ENCODE results near the gene IQCK.
"Not testable (repeated sequence)": the region's sequence is repeated elsewhere in the genome, so short reads cannot be mapped to it uniquely, and the experiment has no call there.

Gene IQCK

GRCh38 chr16:19783363-19784182 lies 65.5 kb downstream of the IQCK start:
- Histone ChIP-seq H3K9me2 (replicated peaks; ENCODE audit: control insufficient read depth, low read length) (no peaks in the 10 kb centered on the region), H3F3A (ENCODE audit: control insufficient read depth, insufficient read depth) (no peaks in the 10 kb centered on the region), H4K20me1 (ENCODE audit: control insufficient read depth, insufficient read depth, low read depth, low read length) (no peaks in the 10 kb centered on the region), H3K4me3 (ENCODE audit: low read length) (no peak overlapping the region), H3K4me1 (ENCODE audit: control insufficient read depth, low read length) (no peaks in the 10 kb centered on the region), H3K36me3 (ENCODE audit: control insufficient read depth, low read length) (no peaks in the 10 kb centered on the region), H3K4me2 (ENCODE audit: low read length) (no peak overlapping the region), H3K79me2 (ENCODE audit: control insufficient read depth, low read length) (no peaks in the 10 kb centered on the region), H3K27me3 (ENCODE audit: control insufficient read depth, low read length) (no peaks in the 10 kb centered on the region), H3K27ac (ENCODE audit: low read depth, low read length) (no peak overlapping the region), H3K9me3 (ENCODE audit: control insufficient read depth, insufficient read depth, low read length) (no peaks in the 10 kb centered on the region)
- TF ChIP-seq EZH2phosphoT487 (IDR thresholded peaks at IDR 0.05; ENCODE audit: borderline replicate concordance, low read length) (no peak), CTCF (IDR thresholded peaks at IDR 0.05; ENCODE audit: low read depth, low read length, poor library complexity, severe bottlenecking) (no peak)

- H3F3A ChIP-seq (ENCODE audit: control insufficient read depth, insufficient read depth), result no peaks in the 10 kb centered on the region
- no peak for TF ChIP-seq CTCF (IDR thresholded peaks at IDR 0.05; ENCODE audit: low read depth, low read length, poor library complexity, severe bottlenecking)
- no peak overlapping the region for H3K27ac ChIP-seq (ENCODE audit: low read depth, low read length)
- H3K4me2 ChIP-seq (ENCODE audit: low read length), result no peak overlapping the region
- H4K20me1 ChIP-seq (ENCODE audit: control insufficient read depth, insufficient read depth, low read depth, low read length), result no peaks in the 10 kb centered on the region
- H3K79me2 ChIP-seq (ENCODE audit: control insufficient read depth, low read length), result no peaks in the 10 kb centered on the region
- no peaks in the 10 kb centered on the region for H3K36me3 ChIP-seq (ENCODE audit: control insufficient read depth, low read length)
- no peaks in the 10 kb centered on the region for H3K4me1 ChIP-seq (ENCODE audit: control insufficient read depth, low read length)
- no peaks in the 10 kb centered on the region for H3K9me2 ChIP-seq (replicated peaks; ENCODE audit: control insufficient read depth, low read length)
- no peak overlapping the region for H3K4me3 ChIP-seq (ENCODE audit: low read length)
- no peaks in the 10 kb centered on the region for H3K9me3 ChIP-seq (ENCODE audit: control insufficient read depth, insufficient read depth, low read length)
- H3K27me3 ChIP-seq (ENCODE audit: control insufficient read depth, low read length), result no peaks in the 10 kb centered on the region
Observed at GRCh38 chr16:19784183-19784736, 66.2 kb downstream of the IQCK start.

- no peaks in the 10 kb centered on the region for H3K79me2 ChIP-seq (ENCODE audit: control insufficient read depth, low read length)
- no peaks in the 10 kb centered on the region for H3K9me2 ChIP-seq (replicated peaks; ENCODE audit: control insufficient read depth, low read length)
Observed at GRCh38 chr16:19785081-19785480, 67.0 kb downstream of the IQCK start.

GRCh38 chr16:19785512-19786130 lies 67.5 kb downstream of the IQCK start:
- no peaks in the 10 kb centered on the region for H3K36me3 ChIP-seq (ENCODE audit: control insufficient read depth, low read length)
- H3K27me3 ChIP-seq (ENCODE audit: control insufficient read depth, low read length), result no peaks in the 10 kb centered on the region
- H3K79me2 ChIP-seq (ENCODE audit: control insufficient read depth, low read length), result no peaks in the 10 kb centered on the region
- no peak overlapping the region for H3K4me3 ChIP-seq (ENCODE audit: low read length)
- H3K9me2 ChIP-seq (replicated peaks; ENCODE audit: control insufficient read depth, low read length), result no peaks in the 10 kb centered on the region
- no peak overlapping the region for H3K27ac ChIP-seq (ENCODE audit: low read depth, low read length)
- H4K20me1 ChIP-seq (ENCODE audit: control insufficient read depth, insufficient read depth, low read depth, low read length), result no peaks in the 10 kb centered on the region
- H3F3A ChIP-seq (ENCODE audit: control insufficient read depth, insufficient read depth), result no peaks in the 10 kb centered on the region
- H3K4me1 ChIP-seq (ENCODE audit: control insufficient read depth, low read length), result no peaks in the 10 kb centered on the region
- no peaks in the 10 kb centered on the region for H3K9me3 ChIP-seq (ENCODE audit: control insufficient read depth, insufficient read depth, low read length)
- TF ChIP-seq EZH2phosphoT487 (IDR thresholded peaks at IDR 0.05; ENCODE audit: borderline replicate concordance, low read length) (no peak), CTCF (IDR thresholded peaks at IDR 0.05; ENCODE audit: low read depth, low read length, poor library complexity, severe bottlenecking) (no peak)
- no peak overlapping the region for H3K4me2 ChIP-seq (ENCODE audit: low read length)

More at GRCh38 chr16:19785081-19785480, 67.0 kb downstream of the IQCK start:
- H4K20me1 ChIP-seq (ENCODE audit: control insufficient read depth, insufficient read depth, low read depth, low read length), result no peaks in the 10 kb centered on the region
- no peaks in the 10 kb centered on the region for H3K27me3 ChIP-seq (ENCODE audit: control insufficient read depth, low read length)
- no peak overlapping the region for H3K27ac ChIP-seq (ENCODE audit: low read depth, low read length)
- no peaks in the 10 kb centered on the region for H3F3A ChIP-seq (ENCODE audit: control insufficient read depth, insufficient read depth)
- no peaks in the 10 kb centered on the region for H3K4me1 ChIP-seq (ENCODE audit: control insufficient read depth, low read length)
- no peak overlapping the region for H3K4me3 ChIP-seq (ENCODE audit: low read length)
- H3K4me2 ChIP-seq (ENCODE audit: low read length), result no peak overlapping the region
- TF ChIP-seq EZH2phosphoT487 (IDR thresholded peaks at IDR 0.05; ENCODE audit: borderline replicate concordance, low read length), result no peak
- no peaks in the 10 kb centered on the region for H3K36me3 ChIP-seq (ENCODE audit: control insufficient read depth, low read length)
- no peaks in the 10 kb centered on the region for H3K9me3 ChIP-seq (ENCODE audit: control insufficient read depth, insufficient read depth, low read length)

GRCh38 chr16:19801369-19801768 lies 83.3 kb downstream of the IQCK start:
- H3K79me2 ChIP-seq (ENCODE audit: control insufficient read depth, low read length); H3K27me3 ChIP-seq (ENCODE audit: control insufficient read depth, low read length); H3K9me3 ChIP-seq (ENCODE audit: control insufficient read depth, insufficient read depth, low read length); H3K4me2 ChIP-seq (ENCODE audit: low read length); H3F3A ChIP-seq (ENCODE audit: control insufficient read depth, insufficient read depth); H3K9me2 ChIP-seq (replicated peaks; ENCODE audit: control insufficient read depth, low read length); H3K4me3 ChIP-seq (ENCODE audit: low read length); H4K20me1 ChIP-seq (ENCODE audit: control insufficient read depth, insufficient read depth, low read depth, low read length); H3K36me3 ChIP-seq (ENCODE audit: control insufficient read depth, low read length); H3K27ac ChIP-seq (ENCODE audit: low read depth, low read length): not testable (repeated sequence)
- H3K4me1 ChIP-seq (ENCODE audit: control insufficient read depth, low read length), result peaks cover 15% of the 10 kb centered on the region

Data from DOHH2 (cell line).